SK-N-SH treated with all-trans-retinoic acid at 6 μM for 48 hours (cell line): ENCODE data around the gene CHRNA10.

Experiments used
- ARNTL ChIP-seq: fragments of 450-650 bp; formaldehyde crosslinking; IDR thresholded peaks from 2 replicates; pipeline ENCODE4 v1.5.0; 2020; ENCODE audit warnings: low read depth, mild to moderate bottlenecking, moderate library complexity, borderline replicate concordance
- BACH2 ChIP-seq: fragments of 250-450 bp; sonication (Bioruptor Pico); IDR thresholded peaks from 2 replicates; pipeline ENCODE4 v1.9.0; 2021; ENCODE audit warnings: mild to moderate bottlenecking, borderline replicate concordance
- ESRRG ChIP-seq: fragments of 250-450 bp; sonication (Bioruptor Pico); IDR thresholded peaks from 2 replicates; pipeline ENCODE4 v1.6.1; 2021; ENCODE audit warnings: mild to moderate bottlenecking
- ISL1 ChIP-seq: fragments of 250-450 bp; sonication (Bioruptor Pico); IDR thresholded peaks from 2 replicates; pipeline ENCODE4 v2.1.2; 2022; ENCODE audit warnings: mild to moderate bottlenecking, moderate library complexity
- OSR1 ChIP-seq: fragments of 250-450 bp; sonication (Bioruptor Pico); IDR thresholded peaks from 2 replicates; pipeline ENCODE4 v1.8.0; 2022; ENCODE audit warnings: moderate library complexity, mild to moderate bottlenecking, inconsistent platforms
- RARB ChIP-seq: fragments of 250-450 bp; sonication (Bioruptor Pico); IDR thresholded peaks from 2 replicates; pipeline ENCODE4 v1.8.0; 2021; ENCODE audit warnings: mild to moderate bottlenecking, moderate library complexity
- TCF4 ChIP-seq: fragments of 250-450 bp; sonication (Bioruptor Pico); IDR thresholded peaks from 2 replicates; pipeline ENCODE4 v1.8.0; 2021; ENCODE audit warnings: mild to moderate bottlenecking, moderate library complexity, borderline replicate concordance
- ZC3H10 ChIP-seq: fragments of 250-450 bp; sonication (Bioruptor Pico); IDR thresholded peaks from 2 replicates; pipeline ENCODE4 v1.5.1; 2021; ENCODE audit warnings: mild to moderate bottlenecking, moderate library complexity
- ZFP30 ChIP-seq: fragments of 450-650 bp; formaldehyde crosslinking; IDR thresholded peaks from 2 replicates; pipeline ENCODE4 v1.5.0; 2022; ENCODE audit warnings: mild to moderate bottlenecking, moderate library complexity
- ZNF565 ChIP-seq: fragments of 450-650 bp; formaldehyde crosslinking; conservative IDR thresholded peaks from 2 replicates; pipeline ENCODE4 v1.5.0; 2020; ENCODE audit warnings: low read depth, mild to moderate bottlenecking, moderate library complexity
- ZNF8 ChIP-seq: fragments of 450-650 bp; formaldehyde crosslinking; IDR thresholded peaks from 2 replicates; pipeline ENCODE4 v1.5.0; 2020; ENCODE audit warnings: mild to moderate bottlenecking, moderate library complexity
- TF ChIP-seq, protein P1 (sequence below): fragments of 250-450 bp; sonication (Bioruptor Pico); IDR thresholded peaks from 2 replicates; pipeline ENCODE4 v1.5.0; 2020; ENCODE audit warnings: mild to moderate bottlenecking, moderate library complexity
- TF ChIP-seq, protein P2 (sequence below): fragments of 250-450 bp; sonication (Bioruptor Pico); IDR thresholded peaks from 2 replicates; pipeline ENCODE4 v1.8.0; 2020; ENCODE audit warnings: mild to moderate bottlenecking, moderate library complexity, borderline replicate concordance
- TF ChIP-seq, protein P3 (sequence below): fragments of 250-450 bp; sonication (Bioruptor Pico); IDR thresholded peaks from 2 replicates; pipeline ENCODE4 v1.5.1; 2021; ENCODE audit warnings: mild to moderate bottlenecking, moderate library complexity

DNA sequence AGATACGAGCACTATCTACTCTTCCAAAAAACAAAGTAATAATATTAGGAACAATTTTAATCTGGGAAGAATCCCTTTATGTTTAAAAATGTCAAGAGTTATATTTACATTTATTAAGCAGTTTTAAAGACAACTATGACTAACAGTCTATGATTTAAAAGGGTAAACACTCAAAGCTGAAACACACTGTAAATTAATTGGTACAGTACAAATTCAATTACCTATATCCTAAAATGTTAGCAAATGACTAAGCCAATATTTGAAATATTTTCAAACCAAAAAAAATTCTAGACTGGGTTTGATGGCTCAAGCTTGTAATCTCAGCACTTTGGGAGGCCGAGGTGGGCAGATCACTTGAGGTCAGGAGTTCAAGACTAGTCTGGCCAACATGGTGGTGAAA, 36.0 kb upstream of the CHRNA10 start:
- TF ChIP-seq, protein P1, sequence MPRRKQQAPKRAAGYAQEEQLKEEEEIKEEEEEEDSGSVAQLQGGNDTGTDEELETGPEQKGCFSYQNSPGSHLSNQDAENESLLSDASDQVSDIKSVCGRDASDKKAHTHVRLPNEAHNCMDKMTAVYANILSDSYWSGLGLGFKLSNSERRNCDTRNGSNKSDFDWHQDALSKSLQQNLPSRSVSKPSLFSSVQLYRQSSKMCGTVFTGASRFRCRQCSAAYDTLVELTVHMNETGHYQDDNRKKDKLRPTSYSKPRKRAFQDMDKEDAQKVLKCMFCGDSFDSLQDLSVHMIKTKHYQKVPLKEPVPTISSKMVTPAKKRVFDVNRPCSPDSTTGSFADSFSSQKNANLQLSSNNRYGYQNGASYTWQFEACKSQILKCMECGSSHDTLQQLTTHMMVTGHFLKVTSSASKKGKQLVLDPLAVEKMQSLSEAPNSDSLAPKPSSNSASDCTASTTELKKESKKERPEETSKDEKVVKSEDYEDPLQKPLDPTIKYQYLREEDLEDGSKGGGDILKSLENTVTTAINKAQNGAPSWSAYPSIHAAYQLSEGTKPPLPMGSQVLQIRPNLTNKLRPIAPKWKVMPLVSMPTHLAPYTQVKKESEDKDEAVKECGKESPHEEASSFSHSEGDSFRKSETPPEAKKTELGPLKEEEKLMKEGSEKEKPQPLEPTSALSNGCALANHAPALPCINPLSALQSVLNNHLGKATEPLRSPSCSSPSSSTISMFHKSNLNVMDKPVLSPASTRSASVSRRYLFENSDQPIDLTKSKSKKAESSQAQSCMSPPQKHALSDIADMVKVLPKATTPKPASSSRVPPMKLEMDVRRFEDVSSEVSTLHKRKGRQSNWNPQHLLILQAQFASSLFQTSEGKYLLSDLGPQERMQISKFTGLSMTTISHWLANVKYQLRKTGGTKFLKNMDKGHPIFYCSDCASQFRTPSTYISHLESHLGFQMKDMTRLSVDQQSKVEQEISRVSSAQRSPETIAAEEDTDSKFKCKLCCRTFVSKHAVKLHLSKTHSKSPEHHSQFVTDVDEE, result no peak
- TF ChIP-seq, protein P2, sequence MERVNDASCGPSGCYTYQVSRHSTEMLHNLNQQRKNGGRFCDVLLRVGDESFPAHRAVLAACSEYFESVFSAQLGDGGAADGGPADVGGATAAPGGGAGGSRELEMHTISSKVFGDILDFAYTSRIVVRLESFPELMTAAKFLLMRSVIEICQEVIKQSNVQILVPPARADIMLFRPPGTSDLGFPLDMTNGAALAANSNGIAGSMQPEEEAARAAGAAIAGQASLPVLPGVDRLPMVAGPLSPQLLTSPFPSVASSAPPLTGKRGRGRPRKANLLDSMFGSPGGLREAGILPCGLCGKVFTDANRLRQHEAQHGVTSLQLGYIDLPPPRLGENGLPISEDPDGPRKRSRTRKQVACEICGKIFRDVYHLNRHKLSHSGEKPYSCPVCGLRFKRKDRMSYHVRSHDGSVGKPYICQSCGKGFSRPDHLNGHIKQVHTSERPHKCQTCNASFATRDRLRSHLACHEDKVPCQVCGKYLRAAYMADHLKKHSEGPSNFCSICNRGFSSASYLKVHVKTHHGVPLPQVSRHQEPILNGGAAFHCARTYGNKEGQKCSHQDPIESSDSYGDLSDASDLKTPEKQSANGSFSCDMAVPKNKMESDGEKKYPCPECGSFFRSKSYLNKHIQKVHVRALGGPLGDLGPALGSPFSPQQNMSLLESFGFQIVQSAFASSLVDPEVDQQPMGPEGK (CRISPR knock-in tag), result no peak
- TF ChIP-seq, protein P3, sequence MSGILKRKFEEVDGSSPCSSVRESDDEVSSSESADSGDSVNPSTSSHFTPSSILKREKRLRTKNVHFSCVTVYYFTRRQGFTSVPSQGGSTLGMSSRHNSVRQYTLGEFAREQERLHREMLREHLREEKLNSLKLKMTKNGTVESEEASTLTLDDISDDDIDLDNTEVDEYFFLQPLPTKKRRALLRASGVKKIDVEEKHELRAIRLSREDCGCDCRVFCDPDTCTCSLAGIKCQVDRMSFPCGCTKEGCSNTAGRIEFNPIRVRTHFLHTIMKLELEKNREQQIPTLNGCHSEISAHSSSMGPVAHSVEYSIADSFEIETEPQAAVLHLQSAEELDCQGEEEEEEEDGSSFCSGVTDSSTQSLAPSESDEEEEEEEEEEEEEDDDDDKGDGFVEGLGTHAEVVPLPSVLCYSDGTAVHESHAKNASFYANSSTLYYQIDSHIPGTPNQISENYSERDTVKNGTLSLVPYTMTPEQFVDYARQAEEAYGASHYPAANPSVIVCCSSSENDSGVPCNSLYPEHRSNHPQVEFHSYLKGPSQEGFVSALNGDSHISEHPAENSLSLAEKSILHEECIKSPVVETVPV (CRISPR knock-in tag), result no peak
- TF ChIP-seq ZC3H10 (CRISPR knock-in tag) (no peak), ARNTL (CRISPR knock-in tag) (no peak), BACH2 (CRISPR knock-in tag) (no peak), ZNF8 (CRISPR knock-in tag) (no peak), ESRRG (CRISPR knock-in tag) (no peak), ZFP30 (no peak), RARB (CRISPR knock-in tag) (no peak), TCF4 (CRISPR knock-in tag) (no peak), ISL1 (CRISPR knock-in tag) (peak; percentile 40; the same call in 1 of the 2 replicates), OSR1 (CRISPR knock-in tag) (no peak), ZNF565 (CRISPR knock-in tag) (no peak)
